HG02763 (cell line): ENCODE measurements around the gene OSBP.
"Not testable (repeated sequence)": the region's sequence is repeated elsewhere in the genome, so short reads cannot be mapped to it uniquely, and the experiment has no call there.

Experiments
- ATAC-seq: cut with Tn5 transposase; IDR thresholded peaks from one replicate; pipeline ENCODE4 v1.9.1; 2021; ENCODE audit warnings: mild to moderate bottlenecking, moderate library complexity; ENCODE audit not compliant: unreplicated experiment

Gene OSBP

DNA sequence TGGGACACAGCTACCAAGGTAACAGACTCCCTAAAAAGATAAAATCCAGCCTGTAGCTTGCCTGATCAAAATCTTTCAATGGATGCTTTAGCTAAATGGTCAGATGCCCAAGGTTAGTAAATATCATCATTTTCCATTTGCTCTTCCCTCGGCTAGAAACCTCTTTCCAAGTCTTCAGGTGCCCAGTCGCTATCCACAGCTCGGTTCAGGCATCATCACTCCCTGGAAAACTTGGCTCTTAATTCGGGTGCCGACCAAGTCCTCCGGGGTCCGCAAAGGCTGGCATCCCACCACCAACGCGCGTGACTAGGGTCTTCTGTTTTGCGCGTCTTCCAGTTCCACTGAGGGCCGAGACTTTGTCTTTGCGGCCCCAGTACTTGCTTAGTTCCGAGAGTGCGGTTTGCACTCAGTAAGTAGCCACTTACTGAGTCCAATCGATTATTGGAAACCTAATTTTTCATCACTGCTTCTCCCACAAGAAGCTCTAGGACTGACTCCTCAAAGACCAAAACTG is 59.9 kb downstream of the OSBP start:
- ATAC-seq = no peak

DNA sequence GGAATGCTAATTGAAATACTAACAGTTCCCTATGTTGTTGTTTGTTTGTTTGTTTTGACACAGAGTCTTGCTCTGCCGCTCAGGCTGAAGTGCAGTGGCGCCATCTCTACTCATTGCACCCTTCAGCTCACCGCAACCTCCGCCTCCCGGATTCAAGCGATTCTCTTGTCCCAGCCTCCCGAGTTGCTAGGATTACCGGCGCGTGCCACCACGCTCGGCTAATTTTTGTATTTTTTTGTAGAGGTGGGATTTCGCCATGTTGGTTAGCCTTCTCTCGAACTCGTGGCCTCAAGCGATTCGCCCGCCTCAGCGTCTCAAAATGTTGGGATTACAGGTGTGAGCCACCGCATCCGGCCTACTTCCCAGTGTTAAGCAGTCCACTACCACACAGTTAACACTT is 62.3 kb downstream of the OSBP start:
- no peak for ATAC-seq

- no peak for ATAC-seq
Observed at GRCh38 chr11:59552844-59553243, 62.7 kb downstream of the OSBP start.

- ATAC-seq = no peak
Observed at GRCh38 chr11:59551659-59552521, 63.7 kb downstream of the OSBP start.

- peak; percentile 37 for ATAC-seq
Observed at GRCh38 chr11:59550842-59551658, 64.5 kb downstream of the OSBP start.

DNA sequence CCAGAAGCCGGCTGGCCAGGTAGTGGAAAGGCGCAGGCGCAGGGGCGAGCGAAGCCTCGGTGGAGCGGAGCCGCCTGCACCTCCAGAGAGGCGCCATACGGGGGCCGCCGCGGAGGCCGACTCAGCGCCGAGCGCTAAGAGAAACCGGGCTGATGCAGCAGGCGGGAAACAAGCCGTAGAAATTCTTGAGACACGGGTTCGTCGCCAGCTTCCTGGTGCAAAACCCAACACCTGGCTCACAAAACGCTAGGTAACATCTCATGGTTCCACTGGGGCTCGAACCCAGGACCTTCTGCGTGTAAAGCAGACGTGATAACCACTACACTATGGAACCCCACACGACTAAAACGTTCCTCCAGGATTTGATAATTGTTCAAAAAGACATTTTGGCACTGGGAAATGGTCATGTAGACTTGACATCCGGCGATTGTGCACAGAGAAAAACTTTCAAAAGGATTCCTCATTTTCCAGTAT is 65.2 kb downstream of the OSBP start:
- ATAC-seq = peak; percentile 87

- no peak for ATAC-seq
Observed at GRCh38 chr11:59548309-59548656, 67.3 kb downstream of the OSBP start.

DNA sequence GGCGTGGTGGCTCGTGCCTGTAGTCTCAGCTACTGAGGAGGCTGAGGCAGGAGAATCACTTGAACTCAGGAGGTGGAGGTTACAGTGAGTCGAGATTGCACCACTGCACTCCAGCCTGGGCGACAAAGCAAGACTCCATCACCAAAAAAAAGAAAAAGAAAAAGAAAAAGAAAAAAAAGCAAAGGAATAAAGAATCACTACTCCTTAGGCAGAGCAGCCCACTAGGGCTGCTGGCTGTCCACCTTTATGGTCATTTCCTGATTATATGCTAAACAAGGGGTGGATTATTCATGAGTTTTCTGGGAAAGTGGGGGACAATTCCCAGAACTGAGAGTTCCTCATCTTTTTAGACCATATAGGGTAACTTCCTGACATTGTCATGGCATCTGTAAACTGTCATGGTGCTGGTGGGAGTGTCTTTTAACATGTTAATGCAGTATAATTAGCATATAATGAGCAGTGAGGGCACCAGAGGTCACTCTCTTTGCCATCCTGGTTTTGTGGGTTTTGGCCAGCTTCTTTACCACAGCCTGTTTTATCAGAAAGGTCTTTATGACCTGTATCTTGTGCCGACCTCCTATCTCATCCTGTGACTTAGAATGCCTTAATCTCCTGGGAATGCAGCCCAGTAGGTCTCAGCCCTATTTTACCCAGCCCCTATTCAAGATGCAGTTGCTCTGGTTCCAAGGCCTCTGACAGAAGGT is 67.8 kb downstream of the OSBP start:
- ATAC-seq = not testable (repeated sequence)

DNA sequence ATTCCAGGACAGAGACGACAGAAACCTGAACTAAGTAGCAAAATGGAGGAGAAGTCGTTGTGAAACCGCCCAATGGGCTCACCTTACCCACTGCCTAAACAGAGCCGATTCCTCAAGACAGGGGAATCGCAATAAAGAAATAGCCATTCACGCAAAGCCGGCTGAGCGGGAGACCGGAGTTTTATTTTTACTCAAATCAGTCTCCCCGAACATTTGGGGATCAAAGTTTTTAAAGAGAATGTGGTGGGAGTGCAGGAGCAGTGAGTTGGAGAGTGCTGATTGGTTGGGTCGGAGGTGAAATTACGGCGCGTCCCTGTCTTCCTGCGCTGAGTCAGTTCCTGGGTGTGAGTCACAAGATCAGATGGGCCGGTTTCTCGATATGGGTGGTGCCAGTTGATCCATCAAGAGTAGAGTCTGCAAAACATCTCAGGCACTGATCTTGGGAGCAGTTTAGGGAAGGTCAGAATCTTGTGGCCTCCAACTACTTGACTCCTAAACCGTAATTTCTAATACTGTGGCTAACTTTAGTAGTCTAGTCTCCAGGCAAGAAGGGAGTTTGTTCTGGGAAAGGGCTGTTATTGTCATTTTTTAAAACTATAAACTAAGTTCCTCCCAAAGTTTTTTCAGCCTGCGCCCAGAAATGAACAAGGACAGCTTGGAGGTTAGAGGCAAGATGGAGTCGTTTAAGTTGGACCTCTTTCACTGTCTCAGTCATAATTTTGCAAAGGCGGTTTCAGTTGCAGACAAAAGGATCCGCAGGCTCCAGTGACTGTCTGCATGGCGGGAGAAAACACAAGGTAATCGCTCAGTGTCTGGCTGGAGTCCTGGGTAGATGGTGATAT is 70.2 kb downstream of the OSBP start:
- no peak for ATAC-seq

DNA sequence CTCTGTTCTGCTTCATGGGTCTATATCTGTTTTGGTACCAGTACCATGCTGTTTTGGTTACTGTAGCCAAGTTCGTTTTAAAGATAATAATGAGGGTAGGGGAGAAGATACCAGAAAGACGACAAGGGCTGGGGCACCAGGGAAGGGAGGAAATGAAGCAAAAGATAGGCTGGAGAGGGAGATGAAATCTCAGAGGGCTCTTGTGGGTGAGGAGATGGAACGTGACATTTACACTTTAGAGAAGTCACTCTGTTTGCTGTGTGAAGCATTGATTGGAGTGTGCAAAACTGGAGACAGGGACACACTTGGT is 70.8 kb downstream of the OSBP start:
- no peak for ATAC-seq

DNA sequence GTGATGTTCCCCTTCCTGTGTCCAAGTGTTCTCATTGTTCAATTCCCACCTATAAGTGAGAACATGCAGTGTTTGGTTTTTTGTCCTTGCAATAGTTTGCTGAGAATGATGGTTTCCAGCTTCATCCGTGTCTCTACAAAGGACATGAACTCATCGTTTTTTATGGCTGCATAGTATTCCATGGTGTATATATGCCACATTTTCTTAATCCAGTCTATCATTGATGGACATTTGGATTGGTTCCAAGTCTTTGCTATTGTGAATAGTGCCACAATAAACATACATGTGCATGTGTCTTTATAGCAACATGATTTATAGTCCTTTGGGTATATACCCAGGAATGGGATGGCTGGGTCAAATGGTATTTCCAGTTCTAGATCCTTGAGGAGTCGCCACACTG is 71.9 kb downstream of the OSBP start:
- not testable (repeated sequence) for ATAC-seq

DNA sequence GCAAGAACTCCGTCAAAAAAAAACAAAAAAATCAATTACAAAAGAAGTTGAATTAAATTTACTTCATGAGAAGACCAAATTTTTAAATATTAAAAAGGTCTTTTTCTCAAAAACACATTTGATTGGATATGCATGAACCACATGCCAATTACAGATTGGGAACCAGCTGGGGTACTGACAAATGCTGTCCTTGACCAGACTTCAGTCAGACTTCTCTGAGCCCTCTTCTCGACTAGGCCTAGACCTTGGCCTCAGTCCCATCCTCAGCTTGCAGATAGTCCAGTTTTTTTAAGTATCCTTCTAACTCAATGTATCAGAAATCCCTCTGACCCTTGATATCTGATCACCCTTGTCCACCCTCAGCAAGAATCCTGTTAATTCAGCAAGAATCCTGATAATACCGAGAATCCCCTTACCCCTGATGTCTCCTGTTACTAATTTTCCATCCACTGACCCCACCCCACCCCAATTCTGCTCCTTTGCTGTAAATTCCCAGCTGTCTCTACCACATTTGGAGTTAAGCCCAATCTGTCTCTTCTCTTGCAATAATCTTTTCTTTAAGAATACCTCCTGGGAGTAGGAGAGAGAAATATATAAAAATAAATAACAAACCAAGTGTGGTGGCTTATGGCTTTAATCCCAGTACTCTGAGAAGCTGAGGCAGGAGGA is 73.3 kb downstream of the OSBP start:
- ATAC-seq = no peak

DNA sequence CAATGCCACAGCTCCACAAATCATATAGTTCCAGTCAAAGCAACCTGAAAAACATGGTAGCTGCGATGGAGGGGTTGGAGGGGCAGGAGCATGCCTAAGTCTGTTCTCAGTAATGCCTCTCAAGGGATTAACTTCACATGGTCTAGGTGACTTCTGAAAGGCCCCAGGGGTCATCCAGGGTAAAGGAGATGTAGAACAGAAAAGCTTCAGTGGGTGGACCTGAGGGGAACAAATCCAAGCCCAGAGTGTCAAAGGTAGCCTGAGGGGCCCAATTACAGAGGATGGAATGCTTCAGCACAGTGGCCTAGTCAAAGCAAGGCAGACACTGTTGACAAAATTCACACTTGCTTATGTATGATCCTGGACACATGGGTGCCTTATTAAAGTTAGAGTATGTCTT is 80.9 kb downstream of the OSBP start:
- ATAC-seq = no peak

DNA sequence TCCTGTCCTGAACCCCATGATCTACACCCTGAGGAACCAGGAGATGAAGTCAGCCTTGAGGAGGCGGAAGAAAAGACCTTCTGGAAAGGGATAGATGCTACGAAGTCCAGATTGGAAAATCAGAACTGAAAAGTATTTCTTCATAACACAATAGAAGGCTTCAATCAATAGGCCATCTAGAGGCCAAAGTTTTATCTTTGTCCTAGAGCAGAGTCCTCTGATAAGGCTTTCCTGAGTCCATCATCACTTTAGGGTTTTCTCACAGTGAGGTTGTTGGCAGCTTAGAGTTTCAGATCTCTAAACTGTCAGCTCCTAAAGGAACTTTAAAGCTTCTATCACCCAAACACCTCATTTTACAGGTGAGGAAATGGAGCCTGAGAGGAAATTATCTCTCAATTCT is 83.0 kb downstream of the OSBP start:
- no peak for ATAC-seq

DNA sequence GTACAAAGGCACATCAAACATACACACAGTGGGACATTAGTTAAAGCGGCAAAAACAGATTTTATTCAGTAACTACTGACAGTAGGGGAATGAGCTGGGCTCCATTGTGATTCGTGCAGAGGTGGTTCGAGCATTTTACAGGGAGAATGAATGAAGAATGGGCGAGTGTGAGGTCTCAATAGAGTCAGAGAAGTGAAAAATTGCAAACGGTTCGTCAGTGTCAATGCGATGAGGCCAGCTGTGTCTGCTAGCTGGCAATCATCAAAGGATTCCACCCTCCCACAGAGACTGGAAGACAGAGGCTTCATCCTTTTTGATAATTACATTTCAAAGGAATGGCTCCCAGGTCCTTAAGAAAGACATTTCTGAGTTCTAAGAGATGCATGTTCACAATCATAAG is 86.9 kb downstream of the OSBP start:
- ATAC-seq = no peak
